ENCODE data around the gene RNF125.
A peak's percentile ranks its signal among the peaks of the same experiment; 100 is the strongest.
"Not testable (repeated sequence)": the region's sequence is repeated elsewhere in the genome, so short reads cannot be mapped to it uniquely, and the experiment has no call there.

Gene RNF125

GRCh38 chr18:32081881-32082280 lies 63.3 kb downstream of the RNF125 start:
- TF ChIP-seq, protein P1, sequence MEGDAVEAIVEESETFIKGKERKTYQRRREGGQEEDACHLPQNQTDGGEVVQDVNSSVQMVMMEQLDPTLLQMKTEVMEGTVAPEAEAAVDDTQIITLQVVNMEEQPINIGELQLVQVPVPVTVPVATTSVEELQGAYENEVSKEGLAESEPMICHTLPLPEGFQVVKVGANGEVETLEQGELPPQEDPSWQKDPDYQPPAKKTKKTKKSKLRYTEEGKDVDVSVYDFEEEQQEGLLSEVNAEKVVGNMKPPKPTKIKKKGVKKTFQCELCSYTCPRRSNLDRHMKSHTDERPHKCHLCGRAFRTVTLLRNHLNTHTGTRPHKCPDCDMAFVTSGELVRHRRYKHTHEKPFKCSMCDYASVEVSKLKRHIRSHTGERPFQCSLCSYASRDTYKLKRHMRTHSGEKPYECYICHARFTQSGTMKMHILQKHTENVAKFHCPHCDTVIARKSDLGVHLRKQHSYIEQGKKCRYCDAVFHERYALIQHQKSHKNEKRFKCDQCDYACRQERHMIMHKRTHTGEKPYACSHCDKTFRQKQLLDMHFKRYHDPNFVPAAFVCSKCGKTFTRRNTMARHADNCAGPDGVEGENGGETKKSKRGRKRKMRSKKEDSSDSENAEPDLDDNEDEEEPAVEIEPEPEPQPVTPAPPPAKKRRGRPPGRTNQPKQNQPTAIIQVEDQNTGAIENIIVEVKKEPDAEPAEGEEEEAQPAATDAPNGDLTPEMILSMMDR (conservative IDR thresholded peaks at IDR 0.05; ENCODE audit: low read depth) = no peak
- POLR2A ChIA-PET (ENCODE audit: low non-redundant PET) = no interaction called here
- no peak overlapping the region for H3K27ac ChIP-seq
- CTCF ChIA-PET = no interaction called here
- DNase-seq (ENCODE audit: low spot score) = no peak

DNA sequence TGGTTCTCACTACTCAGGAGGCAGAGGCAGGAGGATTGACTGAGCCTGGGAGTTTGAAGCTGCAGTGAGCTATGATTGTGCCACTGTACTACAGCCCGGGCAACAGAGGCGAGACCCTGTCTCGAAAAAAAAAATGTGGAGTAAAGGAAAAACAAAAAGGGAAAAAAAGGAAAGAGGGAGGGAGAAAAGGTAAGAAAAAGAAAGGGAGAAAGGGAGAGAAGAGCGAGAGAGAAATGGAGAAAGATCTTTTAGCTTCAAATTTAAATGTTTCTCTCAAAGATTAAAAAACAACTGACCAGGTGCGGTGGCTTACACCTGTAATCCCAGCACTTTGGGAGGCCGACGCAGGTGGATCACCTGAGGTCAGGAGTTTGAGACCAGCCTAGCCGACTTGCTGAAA lies 65.2 kb downstream of the RNF125 start:
- no peak overlapping the region for H3K27ac ChIP-seq
- POLR2A ChIA-PET (ENCODE audit: low non-redundant PET) = no interaction called here
- CTCF ChIA-PET = interaction anchor here (1.0 kb wide), 1 partner anchor 11 kb away, joined by 3 read pairs; no protein-coding TSS in a partner anchor
- TF ChIP-seq, protein P1 (conservative IDR thresholded peaks at IDR 0.05; ENCODE audit: low read depth) = no peak
- no peak for DNase-seq (ENCODE audit: low spot score)

DNA sequence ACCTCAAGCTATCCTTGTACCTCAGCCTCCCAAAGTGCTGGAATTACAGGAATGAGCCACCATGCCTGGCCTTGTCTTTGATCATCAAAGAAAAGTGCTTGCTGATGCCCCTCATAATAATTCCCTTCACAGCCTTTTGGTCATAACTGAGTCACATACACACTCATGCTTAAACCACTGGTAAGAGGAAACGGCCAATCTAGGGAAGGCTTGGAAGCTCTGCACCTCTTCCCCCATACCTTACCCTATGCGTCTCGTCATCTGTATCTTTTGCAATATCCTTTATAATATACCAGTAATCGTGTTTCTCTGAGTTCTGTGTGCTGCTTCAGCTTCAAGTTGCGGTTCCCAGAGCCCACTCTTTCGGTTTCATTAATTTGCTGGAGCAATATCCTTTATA lies 68.3 kb downstream of the RNF125 start:
- CTCF ChIA-PET = interaction anchor here (0.6 kb wide), 1 partner anchor 171 kb away, joined by 3 read pairs; no protein-coding TSS in a partner anchor
- TF ChIP-seq, protein P1 (conservative IDR thresholded peaks at IDR 0.05; ENCODE audit: low read depth) = no peak
- POLR2A ChIA-PET (ENCODE audit: low non-redundant PET) = no interaction called here
- peak; percentile 5 for DNase-seq (ENCODE audit: low spot score)
- H3K27ac ChIP-seq = no peak overlapping the region

- CTCF ChIA-PET; H3K27ac ChIP-seq; DNase-seq (ENCODE audit: low spot score): not testable (repeated sequence)
- POLR2A ChIA-PET (ENCODE audit: low non-redundant PET) = interaction anchor here (0.7 kb wide), 1 partner anchor 73 kb away, joined by 4 read pairs; no protein-coding TSS in a partner anchor
Measured at GRCh38 chr18:32090831-32091230, 72.2 kb downstream of the RNF125 start.

GRCh38 chr18:32091325-32091723 lies 72.7 kb downstream of the RNF125 start:
- POLR2A ChIA-PET (ENCODE audit: low non-redundant PET) = interaction anchor here (0.7 kb wide), 1 partner anchor 73 kb away, joined by 4 read pairs; no protein-coding TSS in a partner anchor
- peak overlapping the region; percentile 99 for H3K27ac ChIP-seq

DNA sequence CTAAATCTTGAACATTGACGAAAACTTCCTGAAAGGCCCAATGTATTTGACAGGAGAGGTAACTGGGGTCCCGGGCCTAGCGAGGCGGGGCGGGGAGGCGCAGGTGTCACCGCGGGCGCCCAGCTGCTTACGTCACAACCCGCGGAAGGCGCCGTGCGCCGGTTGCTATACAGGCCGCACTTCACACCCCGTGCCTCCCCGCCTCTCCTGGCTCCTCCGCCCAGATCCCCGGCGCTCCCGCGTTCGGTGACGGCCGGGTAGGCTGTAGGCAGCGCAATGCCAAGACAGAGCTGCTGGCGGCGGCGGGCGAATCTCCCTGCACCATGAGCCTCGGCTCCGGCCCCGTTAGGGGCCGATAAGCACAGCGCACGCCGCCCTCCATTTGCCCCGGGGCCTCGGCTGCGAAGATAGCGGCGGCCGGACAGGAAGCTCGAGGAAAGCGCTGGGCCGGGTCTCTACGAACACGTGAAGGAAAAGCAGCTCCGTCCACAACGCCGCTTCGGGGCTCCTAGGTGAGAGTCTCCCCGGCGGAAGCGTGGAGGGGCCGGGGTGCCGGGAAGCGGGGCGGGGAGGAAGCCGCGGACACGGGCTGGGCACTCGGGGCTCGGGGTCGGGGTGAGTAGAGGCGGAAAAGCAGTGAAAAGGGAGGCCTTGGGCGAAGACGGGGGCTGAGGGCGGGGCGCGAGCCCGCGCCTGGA lies 73.2 kb downstream of the RNF125 start, which contains the start of gene RNF138:
RNF138 (plus strand) TSS at position 151 of the 698 bp plus-strand sequence. CDS start 903 bp downstream, outside the sequence.
- ChIA-PET CTCF (interaction anchor here (0.7 kb wide), 1 partner anchor 277 kb away, joined by 3 read pairs; no protein-coding TSS in a partner anchor), POLR2A (ENCODE audit: low non-redundant PET) (interaction anchor here (0.7 kb wide), 1 partner anchor 74 kb away, joined by 4 read pairs; no protein-coding TSS in a partner anchor)
- peak; percentile 68 for DNase-seq (ENCODE audit: low spot score)
- TF ChIP-seq, protein P1 (conservative IDR thresholded peaks at IDR 0.05; ENCODE audit: low read depth) = no peak
- peak within 1 kb of the TSS; percentile 99 for H3K27ac ChIP-seq

More at GRCh38 chr18:32091325-32091723, 72.7 kb downstream of the RNF125 start:
- CTCF ChIA-PET = interaction anchor here (0.7 kb wide), 1 partner anchor 277 kb away, joined by 3 read pairs; no protein-coding TSS in a partner anchor
- TF ChIP-seq, protein P1 (conservative IDR thresholded peaks at IDR 0.05; ENCODE audit: low read depth) = no peak
- DNase-seq (ENCODE audit: low spot score) = no peak

Measured in RWPE1 (cell line).